ENCODE results near the gene ADRA1B.
"Not testable (repeated sequence)": the region's sequence is repeated elsewhere in the genome, so short reads cannot be mapped to it uniquely, and the experiment has no call there.

Gene ADRA1B

GRCh38 chr5:159929176-159929575 lies 12.9 kb downstream of the ADRA1B start:
- no peak for DNase-seq (ENCODE audit: low spot score)

- DNase-seq (ENCODE audit: low spot score): no peak
Measured at GRCh38 chr5:159933531-159934485, 17.5 kb downstream of the ADRA1B start.

GRCh38 chr5:159935946-159936345 lies 19.7 kb downstream of the ADRA1B start:
- no peak for DNase-seq (ENCODE audit: low spot score)

- no peak for DNase-seq (ENCODE audit: low spot score)
Measured at GRCh38 chr5:159936686-159937329, 20.5 kb downstream of the ADRA1B start.

- no peak for DNase-seq (ENCODE audit: low spot score)
Measured at GRCh38 chr5:159937580-159937979, 21.3 kb downstream of the ADRA1B start.

- DNase-seq (ENCODE audit: low spot score): no peak
Measured at GRCh38 chr5:159943326-159943725, 27.0 kb downstream of the ADRA1B start.

DNA sequence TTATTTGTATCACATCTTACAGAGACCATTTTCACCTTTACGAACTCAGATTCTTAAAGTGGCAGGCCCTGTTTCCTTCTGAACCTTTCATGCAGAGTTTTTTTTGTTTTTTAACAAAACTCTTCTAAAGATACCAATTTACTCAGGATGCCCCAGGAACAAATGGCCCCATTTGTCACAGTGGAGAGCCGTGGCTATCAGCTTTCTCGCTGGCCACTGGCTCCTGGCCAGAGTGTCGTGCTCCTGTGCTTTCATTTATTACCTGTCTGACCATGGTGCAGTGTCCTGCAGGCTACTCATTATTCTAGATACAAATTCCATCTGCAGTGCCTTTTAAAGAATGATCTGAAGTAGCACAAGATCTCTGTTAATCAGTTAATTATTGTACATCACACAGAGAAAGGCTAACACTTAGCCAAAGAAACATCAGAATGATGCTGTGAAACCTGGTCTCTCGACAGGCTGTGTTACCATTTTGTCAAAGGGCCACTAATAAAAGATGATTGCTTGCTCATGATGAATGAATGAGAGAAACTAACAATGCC lies 27.8 kb downstream of the ADRA1B start:
- DNase-seq (ENCODE audit: low spot score): no peak

- DNase-seq (ENCODE audit: low spot score): no peak
Measured at GRCh38 chr5:159945359-159945758, 29.1 kb downstream of the ADRA1B start.

GRCh38 chr5:159947708-159948358 lies 31.6 kb downstream of the ADRA1B start:
- no peak for DNase-seq (ENCODE audit: low spot score)

DNA sequence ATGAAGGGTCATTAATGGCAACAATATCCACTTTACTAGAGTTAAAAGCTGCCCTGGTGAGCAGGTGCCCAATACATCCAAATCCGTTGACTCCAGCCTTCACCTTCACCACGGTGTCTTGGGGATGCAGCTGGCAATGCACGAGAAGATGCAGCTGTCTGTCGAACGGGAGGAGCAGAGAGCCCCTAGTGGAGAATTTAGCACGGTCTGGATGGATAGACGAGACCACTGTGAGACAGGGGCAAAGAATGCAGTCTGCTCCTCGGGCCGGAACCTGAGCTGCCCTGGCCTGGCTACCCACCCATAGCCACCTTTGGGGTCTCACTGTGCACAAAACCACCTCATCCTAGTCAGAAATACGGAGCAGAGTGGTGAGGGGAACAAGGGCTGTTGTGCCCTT lies 35.1 kb downstream of the ADRA1B start:
- DNase-seq (ENCODE audit: low spot score): no peak

- DNase-seq (ENCODE audit: low spot score): no peak
Measured at GRCh38 chr5:159951834-159952233, 35.6 kb downstream of the ADRA1B start.

GRCh38 chr5:159953609-159954008 lies 37.3 kb downstream of the ADRA1B start:
- DNase-seq (ENCODE audit: low spot score): no peak

DNA sequence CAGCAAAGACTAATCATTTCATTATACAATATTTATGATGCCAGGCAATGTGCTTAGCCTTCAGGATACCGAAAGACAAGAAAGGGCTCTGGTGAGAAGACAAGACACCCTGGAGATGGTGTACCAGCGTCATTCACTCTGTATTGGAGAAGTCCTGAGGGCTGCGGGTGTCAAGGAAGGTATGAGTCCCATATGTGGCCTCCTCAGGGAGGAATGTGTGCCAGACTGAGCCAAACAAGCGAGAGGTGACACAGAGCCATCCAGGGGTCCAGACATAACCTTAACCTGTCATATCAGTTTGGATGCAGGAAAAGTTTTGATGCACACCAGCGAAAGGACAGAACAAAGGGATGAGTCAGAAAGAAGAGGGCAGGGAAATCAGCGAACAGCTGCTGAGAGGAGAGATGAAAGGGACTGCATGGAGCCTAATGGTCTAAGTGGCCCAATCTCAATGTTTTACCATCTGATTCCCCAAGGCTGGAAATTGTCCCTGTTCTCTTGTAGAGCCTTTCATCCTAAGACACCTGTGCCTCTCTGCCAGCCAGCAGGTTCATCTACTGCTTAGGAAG lies 38.9 kb downstream of the ADRA1B start:
- no peak for DNase-seq (ENCODE audit: low spot score)

GRCh38 chr5:159956074-159956473 lies 39.8 kb downstream of the ADRA1B start:
- no peak for DNase-seq (ENCODE audit: low spot score)

DNA sequence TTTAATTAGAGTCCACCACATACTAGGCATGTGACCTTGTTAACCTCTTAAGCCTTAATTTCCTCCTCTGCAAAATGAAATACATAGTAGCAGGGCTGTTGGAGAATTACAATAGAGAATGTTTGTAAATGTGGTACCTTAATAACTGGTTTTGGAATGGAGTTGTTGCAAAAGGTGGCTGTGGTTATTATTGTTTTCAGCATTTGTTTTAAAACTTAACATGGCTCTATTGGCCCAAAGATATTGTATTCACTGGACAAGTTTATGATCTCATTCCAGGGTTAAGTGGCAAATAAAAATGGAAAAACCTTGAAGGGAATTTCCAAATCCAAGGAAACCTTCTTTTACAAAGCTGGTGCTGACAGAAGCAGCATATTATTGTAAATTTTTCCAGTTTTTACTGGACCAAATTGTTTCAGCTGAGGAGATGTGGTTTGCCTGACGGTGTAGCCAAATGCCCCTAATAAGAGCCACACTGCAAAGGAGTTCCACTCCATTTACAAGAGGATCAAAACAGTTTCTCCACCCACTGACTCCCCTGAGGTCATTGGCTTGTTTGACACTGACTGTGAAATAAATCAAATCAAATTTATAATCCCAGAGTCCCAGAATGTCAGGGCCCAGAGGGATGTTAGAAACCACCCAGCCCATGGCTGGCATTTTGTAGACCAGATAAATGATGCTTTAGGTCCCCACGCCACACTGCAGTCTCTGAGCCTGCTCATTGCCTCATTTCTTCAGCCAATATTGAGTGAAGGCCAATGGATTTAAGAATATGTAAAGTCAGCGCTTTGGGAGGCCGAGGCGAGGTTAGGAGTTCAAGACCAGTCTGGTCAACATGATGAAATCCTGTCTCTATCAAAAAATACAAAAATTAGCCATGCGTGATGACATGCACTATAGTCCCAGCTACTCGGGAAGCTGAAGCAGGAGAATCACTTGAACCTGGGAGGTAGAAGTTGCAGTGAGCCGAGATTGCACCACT lies 45.2 kb downstream of the ADRA1B start:
- no peak for DNase-seq (ENCODE audit: low spot score)

DNA sequence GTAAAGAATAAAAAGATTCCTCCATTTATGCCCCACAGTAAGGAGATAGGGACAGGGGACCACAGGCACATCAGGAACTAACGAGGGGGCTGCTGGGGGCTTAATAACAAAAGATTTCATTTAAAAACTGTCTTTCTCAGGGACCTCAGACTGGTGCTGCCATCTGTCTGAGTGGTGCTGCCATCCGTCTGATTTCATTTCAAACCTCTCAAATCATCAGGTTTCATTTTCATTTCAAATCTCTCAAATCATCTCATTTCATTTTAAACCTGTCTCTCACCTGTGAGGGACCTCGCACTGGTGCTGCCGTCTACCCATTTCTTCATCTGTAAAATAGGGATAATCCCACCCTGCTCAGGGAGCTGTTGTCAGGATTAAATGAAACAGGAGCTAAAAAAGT lies 45.9 kb downstream of the ADRA1B start:
- no peak for DNase-seq (ENCODE audit: low spot score)

DNA sequence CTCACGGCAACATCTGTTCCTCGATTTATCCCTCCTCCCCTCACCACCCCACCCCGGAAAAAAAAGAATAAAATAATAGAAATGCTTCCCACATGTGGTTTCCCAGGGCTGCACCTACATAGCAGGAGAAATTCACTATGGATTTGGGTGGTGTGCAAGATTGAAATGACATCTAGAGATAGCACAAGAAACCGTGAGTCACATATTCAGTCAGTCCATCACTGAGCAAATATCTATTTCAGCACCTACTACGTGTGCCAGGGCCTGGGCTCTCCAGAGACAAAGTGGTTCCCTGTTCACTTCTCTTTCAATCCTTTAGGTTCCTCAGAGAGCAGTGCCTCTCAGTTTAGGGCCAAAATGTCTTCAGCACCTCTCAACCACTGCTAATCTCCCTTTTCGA lies 47.7 kb downstream of the ADRA1B start:
- no peak for DNase-seq (ENCODE audit: low spot score)

DNA sequence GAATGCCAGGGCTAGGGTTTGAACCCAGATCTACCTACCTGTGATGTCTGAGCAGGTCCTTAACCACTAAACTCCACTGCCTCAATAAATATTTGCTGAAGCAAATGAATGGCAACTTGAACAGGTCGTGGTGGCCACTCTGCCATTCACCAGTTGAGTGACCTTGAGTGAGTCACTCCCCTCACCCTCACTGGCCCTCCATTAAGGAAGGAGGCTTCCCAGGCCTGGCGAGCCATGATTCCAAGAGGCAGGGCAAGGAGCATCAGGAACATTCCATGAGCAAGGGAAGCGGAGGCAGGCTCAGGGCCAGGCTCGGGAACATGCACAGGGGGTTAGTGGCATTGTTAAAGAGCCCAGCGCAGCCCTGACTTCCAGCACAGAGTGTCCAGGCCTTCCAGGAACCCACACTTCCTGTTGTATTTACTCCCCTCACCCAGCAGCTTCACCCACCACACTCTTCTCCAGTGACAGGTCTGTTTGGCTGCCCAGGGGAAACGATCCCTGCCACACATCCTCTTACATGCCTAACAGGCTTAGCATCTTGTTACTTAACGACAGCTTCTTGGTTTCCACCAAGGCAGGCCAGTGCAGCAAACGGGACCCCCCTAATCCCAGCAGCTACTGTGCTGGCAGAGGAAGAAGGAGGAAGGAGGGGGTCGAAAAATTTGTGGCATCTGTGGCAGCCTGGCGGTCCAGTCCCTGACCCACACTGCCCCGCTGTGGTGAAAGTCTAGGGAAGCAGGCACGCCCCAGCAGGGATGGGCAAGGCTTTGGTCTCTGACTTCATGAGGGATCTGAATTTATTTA lies 49.0 kb downstream of the ADRA1B start:
- no peak for DNase-seq (ENCODE audit: low spot score)

GRCh38 chr5:159965838-159966128 lies 49.5 kb downstream of the ADRA1B start:
- not testable (repeated sequence) for DNase-seq (ENCODE audit: low spot score)

GRCh38 chr5:159969966-159970365 lies 53.7 kb downstream of the ADRA1B start:
- DNase-seq (ENCODE audit: low spot score): no peak

Measured in CD4-positive, alpha-beta T cell treated with Interleukin-15 for 4 hours (primary cell).